ENCODE measurements around the gene ACBD3.

DNA sequence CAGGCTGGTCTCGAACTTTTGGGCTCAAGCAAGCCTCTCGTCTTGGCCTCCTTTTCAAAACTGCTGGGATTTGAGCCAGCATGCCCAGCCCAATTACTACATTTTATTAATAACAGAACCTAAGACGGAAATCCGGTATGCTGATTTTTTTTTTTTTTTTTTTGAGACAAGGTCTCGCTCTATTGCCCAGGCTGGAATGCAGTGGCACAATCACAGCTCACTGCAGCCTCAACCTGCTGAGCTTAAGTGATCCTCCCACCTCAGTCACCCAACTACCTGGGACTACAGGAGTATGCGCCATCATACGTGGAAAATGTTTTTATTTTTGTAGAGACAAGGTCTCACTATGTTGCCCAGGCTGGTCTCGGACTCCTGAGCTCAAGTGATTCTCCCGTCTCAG is 20.2 kb downstream of the ACBD3 start:
- TF ChIP-seq, protein P1, sequence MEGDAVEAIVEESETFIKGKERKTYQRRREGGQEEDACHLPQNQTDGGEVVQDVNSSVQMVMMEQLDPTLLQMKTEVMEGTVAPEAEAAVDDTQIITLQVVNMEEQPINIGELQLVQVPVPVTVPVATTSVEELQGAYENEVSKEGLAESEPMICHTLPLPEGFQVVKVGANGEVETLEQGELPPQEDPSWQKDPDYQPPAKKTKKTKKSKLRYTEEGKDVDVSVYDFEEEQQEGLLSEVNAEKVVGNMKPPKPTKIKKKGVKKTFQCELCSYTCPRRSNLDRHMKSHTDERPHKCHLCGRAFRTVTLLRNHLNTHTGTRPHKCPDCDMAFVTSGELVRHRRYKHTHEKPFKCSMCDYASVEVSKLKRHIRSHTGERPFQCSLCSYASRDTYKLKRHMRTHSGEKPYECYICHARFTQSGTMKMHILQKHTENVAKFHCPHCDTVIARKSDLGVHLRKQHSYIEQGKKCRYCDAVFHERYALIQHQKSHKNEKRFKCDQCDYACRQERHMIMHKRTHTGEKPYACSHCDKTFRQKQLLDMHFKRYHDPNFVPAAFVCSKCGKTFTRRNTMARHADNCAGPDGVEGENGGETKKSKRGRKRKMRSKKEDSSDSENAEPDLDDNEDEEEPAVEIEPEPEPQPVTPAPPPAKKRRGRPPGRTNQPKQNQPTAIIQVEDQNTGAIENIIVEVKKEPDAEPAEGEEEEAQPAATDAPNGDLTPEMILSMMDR (IDR thresholded peaks at IDR 0.05), result no peak
- no peak for TF ChIP-seq POLR2A (IDR thresholded peaks at IDR 0.05)

Measured in esophagus squamous epithelium (tissue), 4 donors.